ENCODE measurements around the gene SMIM24.
"Not testable (repeated sequence)": the region's sequence is repeated elsewhere in the genome, so short reads cannot be mapped to it uniquely, and the experiment has no call there.

Gene SMIM24

DNA sequence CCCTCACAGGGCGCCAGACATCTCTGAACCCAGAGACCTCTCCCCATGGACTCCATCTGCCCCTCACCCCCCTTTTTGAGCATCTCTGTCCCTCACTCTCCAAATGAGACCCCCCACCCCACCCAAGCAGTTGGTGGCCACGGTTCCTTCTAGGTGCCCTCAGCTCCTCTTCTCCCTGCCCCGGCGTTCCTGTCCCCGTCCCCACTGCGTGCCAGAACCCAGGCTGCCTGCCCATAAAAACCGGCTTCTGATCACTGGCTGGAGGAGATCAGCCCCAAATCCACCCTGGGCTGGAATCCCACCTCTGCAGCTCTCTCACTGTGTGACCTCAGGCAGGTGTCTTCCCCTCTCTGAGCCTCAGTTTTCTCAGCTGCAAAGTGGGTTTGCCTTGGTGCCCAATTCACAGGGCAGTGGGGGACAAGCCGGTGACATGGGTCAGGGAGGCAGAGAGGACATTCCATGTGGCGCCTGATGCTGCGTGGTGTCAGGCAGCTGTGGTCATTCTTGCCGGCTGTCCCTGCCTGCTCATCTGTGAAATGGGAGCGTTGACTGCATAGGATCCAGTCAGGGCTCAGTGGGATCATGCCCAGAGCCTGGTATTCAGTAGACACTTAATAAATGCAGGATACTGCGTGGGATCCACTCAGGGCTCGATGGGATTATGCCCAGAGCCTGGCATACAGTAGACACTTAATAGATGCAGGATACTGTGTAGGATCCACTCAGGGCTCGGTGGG, 25.5 kb downstream of the SMIM24 start:
- DNase-seq: no peak

GRCh38 chr19:3453840-3454239, 26.5 kb downstream of the SMIM24 start:
- DNase-seq: no peak

- not testable (repeated sequence) for DNase-seq
Observed at GRCh38 chr19:3452942-3453214, 27.4 kb downstream of the SMIM24 start.

DNA sequence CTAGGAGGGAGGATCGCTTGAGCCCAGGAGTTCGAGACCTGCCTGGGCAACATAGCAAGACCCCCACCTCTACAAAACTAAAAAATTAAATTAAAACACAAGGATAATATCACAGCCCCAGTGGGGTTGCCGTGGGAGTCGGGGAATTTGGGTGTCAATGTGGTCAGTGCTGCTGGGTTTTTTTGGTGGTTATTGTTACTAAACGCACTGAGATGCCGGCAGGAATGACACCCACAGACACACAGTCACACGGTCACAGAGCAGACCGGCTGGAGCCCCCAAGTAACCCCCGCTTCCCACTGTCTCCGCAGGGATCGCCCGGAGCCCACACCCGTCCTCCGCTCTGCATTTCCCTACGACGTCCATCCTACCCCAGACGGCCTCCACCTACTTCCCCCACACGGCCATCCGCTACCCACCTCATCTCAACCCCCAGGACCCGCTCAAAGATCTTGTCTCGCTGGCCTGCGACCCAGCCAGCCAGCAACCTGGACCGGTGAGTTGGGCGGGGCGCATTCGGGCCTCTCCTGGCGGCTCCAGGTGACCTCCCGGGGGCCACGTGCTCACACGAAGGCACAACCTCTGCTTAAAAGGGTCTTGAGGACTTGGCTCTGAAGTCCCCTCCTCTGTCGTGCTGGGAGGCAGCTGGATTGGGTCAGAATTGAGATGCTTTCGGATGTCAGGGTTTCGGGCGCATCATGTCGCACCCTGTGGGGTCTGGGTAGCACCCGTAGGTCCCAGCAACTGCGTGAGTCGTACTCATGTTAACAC, 28.0 kb downstream of the SMIM24 start:
- DNase-seq: no peak

GRCh38 chr19:3451451-3451866, 28.9 kb downstream of the SMIM24 start:
- no peak for DNase-seq

DNA sequence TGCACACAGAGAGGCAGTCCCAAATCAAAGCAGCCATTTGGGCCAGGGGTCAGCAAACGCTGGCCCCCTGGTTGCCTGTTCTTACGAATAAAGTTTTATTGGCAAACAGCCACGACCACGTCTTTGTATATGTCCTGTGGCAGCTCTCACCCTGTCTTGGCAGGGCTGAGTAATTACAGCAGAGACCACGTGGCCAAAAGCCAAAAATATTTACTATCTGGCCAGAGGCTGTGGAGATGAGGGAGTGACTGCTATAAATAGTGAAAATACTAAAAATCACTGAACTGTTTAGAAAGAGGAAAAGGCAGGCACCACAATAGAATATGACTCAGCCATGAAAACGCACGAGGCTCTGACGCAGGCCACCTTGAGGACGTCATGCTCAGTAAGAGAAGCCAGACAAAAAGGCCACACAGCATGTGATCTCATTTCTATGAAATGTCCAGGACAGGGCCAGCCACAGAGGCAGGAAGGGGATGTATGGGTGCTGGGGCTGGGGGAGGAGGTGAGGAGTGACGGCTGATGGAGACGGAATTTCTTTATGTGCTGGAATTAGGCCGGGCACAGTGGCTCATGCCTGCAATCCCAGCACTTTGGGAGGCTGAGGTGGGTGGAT, 29.4 kb downstream of the SMIM24 start:
- no peak for DNase-seq

DNA sequence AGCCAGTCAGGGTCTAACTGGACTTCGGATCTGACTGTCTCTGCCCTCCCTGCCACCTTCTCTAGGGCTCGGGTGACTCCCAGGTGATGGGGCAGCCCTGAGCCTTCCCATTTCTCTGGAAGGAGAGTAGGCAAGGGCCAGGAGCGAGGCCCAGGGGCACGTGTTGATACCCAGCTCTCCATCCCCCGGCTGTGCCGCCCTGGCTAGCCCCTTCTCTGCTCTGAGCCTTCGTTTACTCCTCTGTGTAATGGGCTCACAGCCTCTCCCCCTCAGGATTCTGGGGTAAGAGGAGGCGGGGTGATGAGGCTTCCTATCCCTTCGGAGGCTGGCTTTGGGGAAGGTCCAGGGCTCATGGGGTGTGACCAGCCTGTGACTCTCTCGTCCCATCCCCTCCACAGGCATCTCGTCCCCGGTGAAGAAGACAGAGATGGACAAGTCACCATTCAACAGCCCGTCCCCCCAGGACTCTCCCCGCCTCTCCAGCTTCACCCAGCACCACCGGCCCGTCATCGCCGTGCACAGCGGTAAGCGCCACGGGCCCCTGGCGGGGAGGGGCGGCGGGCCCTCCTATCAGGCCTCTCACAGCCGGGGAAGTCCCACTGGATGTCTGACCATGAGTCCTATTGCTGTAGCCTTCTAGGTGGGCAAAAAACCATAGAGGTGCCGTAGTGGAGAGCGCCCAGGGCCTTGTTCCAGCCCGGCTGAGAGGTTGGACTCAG, 31.6 kb downstream of the SMIM24 start:
- DNase-seq: no peak

DNA sequence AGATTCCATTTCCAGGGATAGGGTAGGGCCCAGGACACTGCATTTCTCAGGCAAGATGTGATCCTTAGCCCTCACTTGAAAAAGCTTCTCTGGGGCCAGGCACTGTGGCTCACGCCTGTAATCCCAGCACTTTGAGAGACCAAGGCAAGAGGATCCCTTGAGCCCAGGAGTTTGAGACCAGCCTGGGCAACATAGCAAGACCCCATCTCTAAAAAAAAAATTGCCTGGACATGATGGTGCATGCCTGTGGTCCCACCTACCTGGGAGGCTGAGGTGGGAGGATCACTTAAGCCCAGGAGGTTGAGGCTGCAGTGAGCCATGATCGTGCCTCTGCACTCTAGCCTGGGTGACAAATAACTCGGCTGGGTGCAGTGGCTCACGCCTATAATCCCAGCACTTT, 33.7 kb downstream of the SMIM24 start:
- DNase-seq: not testable (repeated sequence)

- no peak for DNase-seq
Observed at GRCh38 chr19:3444695-3445234, 35.6 kb downstream of the SMIM24 start.

DNA sequence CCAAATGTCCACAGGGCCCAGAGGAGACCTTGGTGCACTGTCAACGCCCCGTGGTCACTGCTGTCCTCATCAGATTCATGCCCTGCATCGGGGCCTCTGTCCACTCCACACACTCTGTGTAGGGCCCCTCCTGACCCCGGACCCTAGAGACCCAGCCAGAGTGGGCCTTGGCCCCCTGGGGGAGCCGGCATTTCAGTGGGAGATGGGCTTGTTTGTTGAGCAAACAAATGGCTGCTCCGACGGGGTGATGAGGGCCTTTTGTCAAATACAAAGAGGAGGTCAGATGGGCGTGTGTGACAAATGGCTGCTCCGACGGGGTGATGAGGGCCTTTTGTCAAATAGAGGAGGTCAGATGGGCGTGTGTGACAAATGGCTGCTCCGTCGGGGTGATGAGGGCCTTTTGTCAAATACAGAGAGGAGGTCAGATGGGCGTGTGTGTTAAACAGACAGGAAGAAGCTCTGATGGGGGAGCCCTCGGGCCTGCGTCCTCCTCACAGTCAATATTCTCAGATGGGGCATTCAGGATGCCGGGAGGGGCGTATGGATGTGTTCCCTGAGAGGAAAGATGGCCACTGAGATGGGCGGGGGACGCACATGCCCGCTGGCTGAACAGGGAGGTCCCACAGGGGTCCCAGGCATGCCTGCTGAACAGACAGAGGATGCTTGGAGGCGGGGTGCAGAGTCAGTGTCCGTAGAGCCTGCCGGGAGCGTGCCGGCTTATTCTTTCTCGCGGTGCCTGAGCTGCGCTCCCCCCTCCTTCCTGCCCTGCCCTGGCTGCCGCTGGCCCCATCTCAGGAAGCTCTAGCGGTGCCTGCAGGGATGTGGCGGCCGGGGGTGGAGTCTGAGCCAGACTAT, 36.3 kb downstream of the SMIM24 start:
- DNase-seq: no peak

- no peak for DNase-seq
Observed at GRCh38 chr19:3442487-3443071, 37.7 kb downstream of the SMIM24 start.

DNA sequence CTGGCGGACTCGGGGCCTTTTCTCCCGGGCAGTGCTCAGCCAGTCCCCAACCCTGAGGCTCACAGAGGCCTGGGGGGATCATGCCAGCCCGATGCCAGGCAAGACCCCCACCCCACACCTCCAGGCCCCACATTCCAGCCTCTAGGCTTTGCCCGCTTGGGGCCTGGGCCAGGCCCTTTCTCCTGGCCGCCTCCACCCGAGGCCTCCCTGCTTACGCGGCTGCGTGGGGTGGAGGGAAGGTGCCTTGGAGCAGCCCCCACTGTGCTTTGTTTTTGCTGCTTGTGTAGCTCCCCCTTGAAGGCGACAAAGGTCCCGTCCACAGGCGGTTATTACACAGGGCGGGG, 38.4 kb downstream of the SMIM24 start:
- no peak for DNase-seq

DNA sequence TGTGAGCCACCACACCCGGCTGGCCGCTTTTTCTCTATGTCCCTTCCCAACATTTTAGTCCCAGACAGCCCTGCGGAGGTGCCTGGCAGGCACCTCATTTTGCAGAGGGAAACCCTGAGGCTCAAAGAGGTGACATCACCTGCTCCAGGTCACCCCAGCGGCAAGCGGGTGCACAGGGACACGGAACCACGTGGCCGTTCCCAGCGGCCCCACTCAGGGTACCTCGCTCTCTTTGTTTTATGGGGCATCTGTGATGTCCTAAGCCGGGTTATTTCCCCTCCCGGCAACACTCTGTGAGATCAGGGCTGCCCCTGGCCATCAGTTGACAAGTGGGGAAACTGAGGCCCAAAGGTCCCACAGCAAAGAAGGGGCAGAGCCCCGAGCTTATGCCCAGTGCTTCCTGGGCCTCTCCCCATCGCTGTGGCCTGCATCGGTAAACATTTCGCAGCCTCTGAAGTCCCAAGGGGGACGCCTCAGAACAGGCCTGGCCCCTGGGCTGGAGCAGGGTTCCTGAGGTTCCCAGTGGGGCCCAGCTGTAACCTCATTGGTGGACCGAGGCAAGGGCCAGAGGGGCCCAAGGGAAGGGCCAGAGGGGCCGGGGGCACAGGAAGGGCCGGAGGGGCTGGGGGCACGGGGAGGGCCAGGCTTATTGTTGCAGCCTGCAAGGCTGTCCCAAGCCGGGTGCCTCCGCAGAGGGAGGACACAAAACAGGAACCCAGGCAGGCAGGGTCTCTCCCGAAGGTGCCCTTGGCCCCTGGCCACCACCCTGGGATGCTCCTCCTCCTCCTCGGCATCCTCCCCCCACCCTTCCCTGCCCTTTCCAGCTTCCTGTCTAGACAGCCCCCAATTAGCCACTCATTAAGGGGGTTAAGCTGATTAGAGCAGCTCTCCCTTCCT, 39.0 kb downstream of the SMIM24 start:
- DNase-seq: no peak

- peak; percentile 47 for DNase-seq
Observed at GRCh38 chr19:3440082-3440481, 40.2 kb downstream of the SMIM24 start.

GRCh38 chr19:3434630-3435553, 45.4 kb downstream of the SMIM24 start:
- DNase-seq: peak; percentile 91

DNA sequence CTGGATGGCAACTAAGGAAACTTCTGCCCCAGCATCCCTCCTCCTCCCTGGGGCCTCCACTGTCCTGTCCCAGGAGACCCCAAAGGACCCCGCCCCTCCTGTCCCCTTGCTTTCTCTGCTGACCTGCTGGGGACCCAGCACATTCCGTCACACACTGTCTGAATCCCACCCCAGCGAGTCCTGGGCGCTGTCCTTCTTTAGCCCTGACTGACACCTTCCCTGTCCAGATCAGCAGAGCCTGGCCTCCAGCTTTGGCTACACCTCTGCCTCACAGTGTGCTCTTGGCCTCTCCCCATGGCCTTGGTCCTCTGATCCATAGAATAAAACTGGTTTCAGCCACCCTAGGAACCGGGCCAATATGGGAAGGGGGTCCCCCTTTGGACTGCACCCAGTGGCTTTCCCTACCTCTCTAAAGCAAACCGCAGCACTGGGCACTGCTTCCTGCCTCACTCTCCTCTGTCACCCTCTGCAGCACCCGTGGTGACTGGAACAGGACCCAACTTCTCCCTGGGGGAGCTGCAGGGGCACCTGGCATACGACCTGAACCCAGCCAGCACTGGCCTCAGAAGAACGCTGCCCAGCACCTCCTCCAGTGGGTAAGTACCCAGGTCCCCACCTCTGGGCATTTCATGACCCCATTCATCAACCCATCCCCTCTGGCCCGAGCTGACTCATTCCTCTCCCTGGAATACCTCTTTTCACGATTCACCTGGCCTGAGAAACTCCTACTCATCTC, 46.4 kb downstream of the SMIM24 start:
- DNase-seq: no peak

DNA sequence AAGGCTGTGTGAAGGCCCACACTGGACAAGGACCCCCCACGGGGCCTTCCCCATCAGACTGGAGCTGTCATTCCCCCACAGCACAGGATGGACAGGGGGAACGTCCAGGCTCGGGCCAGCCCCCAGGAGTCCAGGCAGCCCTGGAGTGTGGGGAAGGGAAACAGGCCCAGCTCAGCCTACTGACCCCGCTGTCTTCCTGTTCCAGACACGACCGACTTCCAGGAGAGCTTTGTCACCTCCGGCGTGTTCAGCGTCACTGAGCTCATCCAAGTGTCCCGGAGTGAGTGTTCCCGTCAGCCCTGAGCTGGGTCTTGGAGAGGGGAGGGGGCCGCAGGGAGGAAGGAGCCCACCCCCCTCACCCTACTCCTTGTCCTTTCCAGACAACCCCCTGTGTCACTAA, 47.0 kb downstream of the SMIM24 start:
- no peak for DNase-seq

- no peak for DNase-seq
Observed at GRCh38 chr19:3431760-3432397, 48.4 kb downstream of the SMIM24 start.

GRCh38 chr19:3430366-3430680, 50.0 kb downstream of the SMIM24 start:
- DNase-seq: not testable (repeated sequence)

All from effector CD4-positive, alpha-beta T cell (primary cell).